ENCODE results near the gene ACER1.
"Not testable (repeated sequence)": the region's sequence is repeated elsewhere in the genome, so short reads cannot be mapped to it uniquely, and the experiment has no call there.

ACER1 gene

DNA sequence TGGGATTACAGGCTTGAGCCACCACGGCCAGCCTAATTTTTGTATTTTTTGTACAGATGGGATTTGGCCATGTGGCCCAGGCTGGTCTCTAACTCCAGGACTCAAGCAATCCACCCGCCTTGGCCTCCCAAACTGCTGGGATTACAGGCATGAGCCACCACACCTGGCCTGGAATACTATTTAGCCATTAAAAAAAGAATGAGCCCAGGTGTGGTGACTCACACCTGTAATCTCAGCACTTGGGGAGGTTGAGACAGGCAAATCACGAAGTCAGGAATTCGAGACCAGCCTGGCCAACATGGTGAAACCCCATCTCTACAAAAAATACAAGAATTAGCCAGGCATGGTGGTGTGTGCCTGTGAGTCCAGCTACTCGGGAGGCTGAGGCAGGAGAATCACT lies 17.8 kb downstream of the ACER1 start:
- not testable (repeated sequence) for H3K4me3 ChIP-seq (ENCODE audit: low read length); H3K27ac ChIP-seq (ENCODE audit: low read depth, low read length); H3K4me1 ChIP-seq (ENCODE audit: control insufficient read depth, insufficient read depth, low read length); H3K36me3 ChIP-seq (ENCODE audit: control insufficient read depth, insufficient read depth, low read length); H3K27me3 ChIP-seq (ENCODE audit: control insufficient read depth, insufficient read depth, low read length); H3K9ac ChIP-seq (ENCODE audit: low read length)

DNA sequence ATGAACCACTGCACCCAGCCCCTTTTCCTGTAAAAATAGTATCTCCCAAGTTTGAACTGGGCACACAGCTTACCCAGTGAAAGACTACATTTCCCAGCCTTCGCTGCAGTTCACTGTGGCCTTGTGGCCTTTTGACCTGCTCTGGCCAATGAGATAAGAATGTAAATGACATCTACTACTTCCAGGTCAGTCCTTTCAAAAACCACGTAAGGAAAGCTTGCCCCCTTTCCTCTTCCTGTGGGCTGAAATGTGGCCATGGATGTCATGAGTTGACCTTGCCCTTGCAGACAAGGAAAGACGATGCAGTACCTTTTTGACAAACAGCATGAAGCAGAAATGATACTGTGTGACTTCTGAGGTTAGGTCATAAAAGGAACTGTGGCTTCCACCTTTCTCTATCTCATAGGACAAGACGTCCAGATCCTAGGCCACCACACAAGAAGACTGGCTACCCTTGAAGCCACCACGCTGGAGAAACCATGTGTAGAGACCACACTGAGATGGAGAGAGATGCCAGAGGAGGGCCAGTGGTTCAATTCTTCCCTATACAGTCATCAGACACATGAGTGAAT lies 19.9 kb downstream of the ACER1 start:
- Histone ChIP-seq H3K27ac (ENCODE audit: low read depth, low read length) (no peak overlapping the region), H3K4me1 (ENCODE audit: control insufficient read depth, insufficient read depth, low read length) (no peaks in the 10 kb centered on the region), H3K4me3 (ENCODE audit: low read length) (no peak overlapping the region), H3K27me3 (ENCODE audit: control insufficient read depth, insufficient read depth, low read length) (no peaks in the 10 kb centered on the region), H3K9ac (ENCODE audit: low read length) (no peak overlapping the region), H3K36me3 (ENCODE audit: control insufficient read depth, insufficient read depth, low read length) (no peaks in the 10 kb centered on the region)

DNA sequence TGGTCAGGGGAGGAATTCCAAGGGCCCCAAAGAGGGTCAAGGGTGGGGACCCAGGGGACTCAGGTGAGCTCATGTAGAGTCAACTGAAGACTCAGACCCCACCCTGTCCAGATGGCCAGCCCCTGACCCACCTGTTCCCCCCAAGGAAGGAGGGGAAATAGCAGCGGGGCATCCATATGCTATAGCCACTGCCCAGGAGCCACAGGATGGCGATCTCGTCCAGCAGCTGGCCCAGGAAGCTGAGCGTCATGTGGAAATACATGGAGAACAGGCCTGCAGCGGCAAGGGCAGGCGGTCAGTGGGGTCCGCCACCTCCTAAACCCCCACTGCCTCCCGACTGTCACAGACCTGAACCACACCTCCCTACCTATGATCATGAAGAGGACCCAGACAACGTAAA lies 21.4 kb downstream of the ACER1 start:
- no peak overlapping the region for H3K27ac ChIP-seq (ENCODE audit: low read depth, low read length)
- no peak overlapping the region for H3K4me3 ChIP-seq (ENCODE audit: low read length)
- no peaks in the 10 kb centered on the region for H3K36me3 ChIP-seq (ENCODE audit: control insufficient read depth, insufficient read depth, low read length)
- H3K27me3 ChIP-seq (ENCODE audit: control insufficient read depth, insufficient read depth, low read length): no peaks in the 10 kb centered on the region
- no peaks in the 10 kb centered on the region for H3K4me1 ChIP-seq (ENCODE audit: control insufficient read depth, insufficient read depth, low read length)
- no peak overlapping the region for H3K9ac ChIP-seq (ENCODE audit: low read length)

DNA sequence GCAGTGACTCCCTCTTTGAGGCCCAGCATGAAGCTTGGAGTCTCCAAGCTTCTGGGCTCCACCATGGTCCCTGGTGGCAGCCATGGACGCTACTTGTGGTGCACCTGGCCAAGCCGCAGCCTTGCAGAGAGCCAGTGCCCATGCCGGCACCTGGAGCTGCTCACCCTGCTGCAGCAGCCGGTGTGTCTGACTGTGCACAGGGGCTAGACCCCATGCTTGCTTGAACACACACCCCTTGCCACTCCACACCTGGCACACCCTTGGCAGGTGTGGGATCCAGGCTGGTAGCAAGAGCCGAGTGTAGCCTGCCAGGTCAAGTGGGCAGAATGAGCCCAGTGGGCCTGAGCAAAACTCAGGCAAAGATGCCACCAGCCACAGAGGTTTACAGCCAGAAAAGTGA lies 35.0 kb downstream of the ACER1 start:
- H3K27me3 ChIP-seq (ENCODE audit: control insufficient read depth, insufficient read depth, low read length): no peaks in the 10 kb centered on the region
- no peaks in the 10 kb centered on the region for H3K36me3 ChIP-seq (ENCODE audit: control insufficient read depth, insufficient read depth, low read length)
- no peak overlapping the region for H3K9ac ChIP-seq (ENCODE audit: low read length)
- no peak overlapping the region for H3K27ac ChIP-seq (ENCODE audit: low read depth, low read length)
- H3K4me3 ChIP-seq (ENCODE audit: low read length): no peak overlapping the region
- H3K4me1 ChIP-seq (ENCODE audit: control insufficient read depth, insufficient read depth, low read length): no peaks in the 10 kb centered on the region

DNA sequence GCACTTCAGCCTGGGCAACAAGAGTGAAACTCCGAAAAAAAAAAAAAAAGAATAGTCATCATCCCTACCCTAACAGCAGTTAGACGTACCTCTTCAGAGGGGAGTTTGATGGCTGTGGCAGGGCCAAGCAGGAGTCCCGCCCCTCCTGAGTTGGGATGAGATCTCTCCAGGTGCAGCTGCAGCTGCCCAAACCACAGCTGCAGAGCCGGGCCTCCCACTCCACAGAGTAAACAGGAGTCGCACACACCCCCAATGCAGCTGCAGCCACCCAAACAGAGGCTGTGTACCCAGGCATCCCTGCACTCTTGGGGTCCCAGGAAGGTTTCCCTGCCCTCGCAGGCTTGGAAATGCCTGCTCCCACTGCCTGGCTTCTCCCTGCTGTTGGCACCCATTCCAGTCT lies 36.2 kb downstream of the ACER1 start:
- Histone ChIP-seq H3K4me1 (ENCODE audit: control insufficient read depth, insufficient read depth, low read length) (no peaks in the 10 kb centered on the region), H3K27me3 (ENCODE audit: control insufficient read depth, insufficient read depth, low read length) (no peaks in the 10 kb centered on the region), H3K9ac (ENCODE audit: low read length) (no peak overlapping the region), H3K36me3 (ENCODE audit: control insufficient read depth, insufficient read depth, low read length) (no peaks in the 10 kb centered on the region), H3K27ac (ENCODE audit: low read depth, low read length) (no peak overlapping the region), H3K4me3 (ENCODE audit: low read length) (no peak overlapping the region)

DNA sequence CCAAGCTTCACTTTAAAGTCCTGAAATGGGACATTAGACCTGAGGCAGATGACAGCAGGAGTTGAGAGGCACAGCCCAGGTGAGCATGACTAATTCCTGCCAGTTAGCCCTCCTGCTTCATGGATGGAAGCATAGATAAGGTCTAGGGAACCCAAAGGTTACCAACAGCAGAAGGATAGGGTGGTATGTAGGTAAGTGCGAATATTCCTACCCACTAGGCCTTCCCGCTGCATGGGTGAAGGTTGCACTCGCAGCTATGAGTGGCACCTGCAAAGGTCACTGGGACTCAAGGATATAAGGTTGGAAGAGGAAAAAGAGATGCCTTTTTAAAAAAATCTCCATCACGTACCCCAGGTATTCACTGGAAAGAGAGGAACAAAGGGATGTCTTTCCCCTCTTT lies 41.4 kb downstream of the ACER1 start:
- H3K4me1 ChIP-seq (ENCODE audit: control insufficient read depth, insufficient read depth, low read length): no peaks in the 10 kb centered on the region
- H3K4me3 ChIP-seq (ENCODE audit: low read length): no peak overlapping the region
- no peaks in the 10 kb centered on the region for H3K27me3 ChIP-seq (ENCODE audit: control insufficient read depth, insufficient read depth, low read length)
- no peak overlapping the region for H3K9ac ChIP-seq (ENCODE audit: low read length)
- H3K27ac ChIP-seq (ENCODE audit: low read depth, low read length): no peak overlapping the region
- H3K36me3 ChIP-seq (ENCODE audit: control insufficient read depth, insufficient read depth, low read length): no peaks in the 10 kb centered on the region

DNA sequence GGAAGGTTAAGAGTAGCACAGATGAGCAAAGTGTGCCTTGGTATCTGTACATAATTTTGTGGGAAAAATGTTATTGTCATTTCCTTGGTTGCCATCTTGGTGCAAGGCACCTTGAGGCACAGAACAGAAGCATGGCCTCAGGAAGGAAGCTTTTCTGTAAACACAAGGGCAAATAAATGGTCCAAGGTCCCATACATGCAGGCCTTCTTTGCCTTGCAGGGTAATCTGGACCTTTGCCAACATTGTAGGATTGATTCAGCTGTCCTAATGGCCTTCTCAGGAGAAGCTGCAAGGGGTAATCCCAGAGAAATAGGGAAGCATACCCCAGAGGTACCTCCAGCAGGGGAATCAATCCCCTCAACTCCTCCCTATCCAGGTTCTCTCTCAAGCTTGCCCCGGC lies 44.7 kb downstream of the ACER1 start:
- Histone ChIP-seq H3K4me3 (ENCODE audit: low read length) (no peak overlapping the region), H3K27ac (ENCODE audit: low read depth, low read length) (no peak overlapping the region), H3K9ac (ENCODE audit: low read length) (no peak overlapping the region), H3K36me3 (ENCODE audit: control insufficient read depth, insufficient read depth, low read length) (no peaks in the 10 kb centered on the region), H3K4me1 (ENCODE audit: control insufficient read depth, insufficient read depth, low read length) (no peaks in the 10 kb centered on the region), H3K27me3 (ENCODE audit: control insufficient read depth, insufficient read depth, low read length) (no peaks in the 10 kb centered on the region)

DNA sequence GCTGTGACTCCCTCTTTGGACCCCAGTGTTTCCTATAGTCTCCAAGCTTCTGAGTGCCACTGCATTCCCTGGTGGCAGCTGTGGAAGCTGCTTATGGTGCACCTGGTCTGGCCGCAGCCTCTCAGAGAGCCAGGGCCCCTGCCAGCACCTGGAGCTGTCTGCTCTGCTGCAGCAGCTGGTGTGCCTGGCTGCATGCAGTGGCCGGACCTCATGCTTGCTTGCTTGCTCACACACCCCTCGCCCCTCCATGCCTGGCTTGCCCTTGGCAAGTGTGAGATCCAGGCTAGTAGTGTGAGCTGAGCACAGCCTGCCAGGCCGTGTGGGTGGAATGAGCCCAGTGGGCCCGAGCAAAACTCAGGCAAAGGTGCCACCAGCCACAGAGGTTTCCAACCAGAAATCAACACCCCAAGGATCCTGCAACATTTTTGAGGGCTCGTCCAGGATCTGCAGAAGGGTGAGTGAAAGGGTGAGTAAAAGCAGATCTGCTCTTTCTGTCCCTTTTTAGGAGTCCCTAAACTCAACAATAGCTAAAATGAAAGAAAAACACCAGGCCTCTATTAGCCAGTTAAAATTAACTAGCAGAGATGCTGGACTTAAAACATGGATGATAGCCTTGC lies 46.0 kb downstream of the ACER1 start:
- no peak overlapping the region for H3K27ac ChIP-seq (ENCODE audit: low read depth, low read length)
- no peak overlapping the region for H3K9ac ChIP-seq (ENCODE audit: low read length)
- H3K4me3 ChIP-seq (ENCODE audit: low read length): no peak overlapping the region
- H3K4me1 ChIP-seq (ENCODE audit: control insufficient read depth, insufficient read depth, low read length): no peaks in the 10 kb centered on the region
- no peaks in the 10 kb centered on the region for H3K27me3 ChIP-seq (ENCODE audit: control insufficient read depth, insufficient read depth, low read length)
- no peaks in the 10 kb centered on the region for H3K36me3 ChIP-seq (ENCODE audit: control insufficient read depth, insufficient read depth, low read length)

DNA sequence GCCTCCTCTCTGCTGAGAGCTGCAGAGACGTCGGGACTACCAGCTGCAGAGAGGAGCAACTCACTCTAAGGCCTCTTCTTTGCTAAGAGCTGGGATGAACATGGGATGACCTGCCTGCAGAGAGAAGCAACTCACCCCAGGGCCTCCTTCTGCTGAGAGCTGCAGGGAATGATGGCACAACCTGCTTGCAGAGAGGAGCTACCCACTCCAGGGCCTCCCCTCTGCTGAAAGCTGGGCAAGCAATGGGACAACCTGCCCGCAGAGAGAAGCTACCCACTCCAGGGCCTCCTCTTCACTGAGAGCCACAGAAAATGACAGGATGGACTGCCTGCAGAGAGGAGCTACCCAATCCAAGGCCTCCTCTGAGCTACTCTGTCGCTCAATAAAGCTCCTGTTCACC lies 46.7 kb downstream of the ACER1 start:
- Histone ChIP-seq H3K27me3 (ENCODE audit: control insufficient read depth, insufficient read depth, low read length) (no peaks in the 10 kb centered on the region), H3K4me1 (ENCODE audit: control insufficient read depth, insufficient read depth, low read length) (no peaks in the 10 kb centered on the region), H3K27ac (ENCODE audit: low read depth, low read length) (no peak overlapping the region), H3K36me3 (ENCODE audit: control insufficient read depth, insufficient read depth, low read length) (no peaks in the 10 kb centered on the region), H3K4me3 (ENCODE audit: low read length) (no peak overlapping the region), H3K9ac (ENCODE audit: low read length) (no peak overlapping the region)

DNA sequence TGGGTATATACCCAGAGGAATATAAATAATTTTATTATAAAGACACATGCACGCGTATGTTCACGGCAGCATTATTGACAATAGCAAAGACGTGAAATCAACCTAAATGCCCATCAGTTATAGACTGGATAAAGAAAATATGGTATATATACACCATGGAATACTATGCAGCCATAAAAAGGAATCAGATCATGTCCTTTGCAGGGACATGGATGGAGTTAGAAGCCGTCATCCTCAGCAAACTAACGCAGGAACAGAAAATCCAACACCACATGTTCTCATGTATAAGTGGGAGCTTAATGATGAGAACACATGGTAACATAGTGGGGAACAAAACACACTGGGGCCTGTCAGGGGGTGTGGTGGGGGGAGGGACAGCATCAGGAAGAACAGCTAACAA lies 51.0 kb downstream of the ACER1 start:
- not testable (repeated sequence) for H3K9ac ChIP-seq (ENCODE audit: low read length); H3K4me3 ChIP-seq (ENCODE audit: low read length); H3K4me1 ChIP-seq (ENCODE audit: control insufficient read depth, insufficient read depth, low read length); H3K36me3 ChIP-seq (ENCODE audit: control insufficient read depth, insufficient read depth, low read length); H3K27me3 ChIP-seq (ENCODE audit: control insufficient read depth, insufficient read depth, low read length); H3K27ac ChIP-seq (ENCODE audit: low read depth, low read length)

DNA sequence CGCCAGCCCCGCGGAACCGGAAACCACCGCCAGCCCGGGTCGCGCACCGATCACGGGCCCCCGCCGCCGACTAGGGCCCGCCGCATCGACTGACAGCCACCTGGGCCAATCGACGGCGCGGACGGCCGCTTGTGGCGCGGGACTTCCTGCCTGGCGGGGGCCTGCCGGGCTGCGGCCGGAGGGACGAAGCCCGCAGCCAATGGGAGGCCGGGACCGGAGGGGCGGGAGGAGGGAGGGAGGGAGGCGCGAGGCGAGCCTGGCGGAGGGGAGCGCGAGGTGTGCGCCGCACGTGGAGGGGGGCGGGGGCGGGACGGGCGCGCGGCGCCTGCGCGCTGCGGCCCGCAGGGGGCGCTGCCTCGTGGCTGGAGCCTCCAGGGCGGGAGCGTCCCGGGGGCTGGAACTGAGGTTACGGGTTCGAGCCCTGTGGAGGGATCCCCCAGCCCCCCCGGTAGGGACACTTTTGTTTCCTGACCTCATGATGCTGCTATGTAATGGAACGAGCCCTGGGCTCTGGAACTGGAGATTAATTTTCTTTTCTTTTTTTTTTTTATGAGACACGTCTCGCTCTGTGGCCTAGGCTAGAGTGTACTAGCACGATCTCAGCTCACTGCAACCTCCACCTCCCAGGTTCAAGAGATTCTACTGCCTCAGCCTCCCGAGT lies 53.4 kb downstream of the ACER1 start, which contains the start of gene MLLT1:
Gene MLLT1, minus strand, starts transcription at position 45 of the 661 bp plus-strand sequence. CDS start 191 bp downstream, outside the sequence.
- Histone ChIP-seq H3K27me3 (ENCODE audit: control insufficient read depth, insufficient read depth, low read length) (no peaks in the 10 kb centered on the region), H3K36me3 (ENCODE audit: control insufficient read depth, insufficient read depth, low read length) (no peaks in the 10 kb centered on the region), H3K4me1 (ENCODE audit: control insufficient read depth, insufficient read depth, low read length) (peaks cover 25% of the 10 kb centered on the region), H3K9ac (ENCODE audit: low read length) (peak within 1 kb of the TSS; percentile 54), H3K4me3 (ENCODE audit: low read length) (peak within 1 kb of the TSS; percentile 73), H3K27ac (ENCODE audit: low read depth, low read length) (peak within 1 kb of the TSS; percentile 64)

DNA sequence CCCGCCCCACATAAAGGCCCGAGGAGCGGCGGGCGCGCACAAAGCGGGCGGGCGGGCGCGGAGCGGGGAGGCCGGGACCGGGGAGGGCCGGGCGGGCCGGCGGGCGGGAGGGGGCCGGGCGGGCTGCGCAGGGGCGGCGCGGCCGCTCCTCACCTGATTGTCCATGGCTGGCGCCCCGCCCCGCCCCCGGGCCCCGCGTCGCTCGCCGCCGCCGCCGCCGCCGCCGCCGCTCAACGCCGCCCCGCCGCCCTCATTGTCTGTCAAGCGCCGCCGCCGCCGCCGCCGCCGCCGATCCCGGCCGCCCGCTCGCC lies 53.8 kb downstream of the ACER1 start:
- H3K27me3 ChIP-seq (ENCODE audit: control insufficient read depth, insufficient read depth, low read length): no peaks in the 10 kb centered on the region
- H3K4me1 ChIP-seq (ENCODE audit: control insufficient read depth, insufficient read depth, low read length): peaks cover 27% of the 10 kb centered on the region
- H3K36me3 ChIP-seq (ENCODE audit: control insufficient read depth, insufficient read depth, low read length): no peaks in the 10 kb centered on the region
- no peak overlapping the region for H3K9ac ChIP-seq (ENCODE audit: low read length)
- H3K27ac ChIP-seq (ENCODE audit: low read depth, low read length): peak overlapping the region; percentile 64
- peak overlapping the region; percentile 73 for H3K4me3 ChIP-seq (ENCODE audit: low read length)
